ENCODE results near the gene TOX2.

Gene TOX2

GRCh38 chr20:44012466-44013226 is 98.0 kb downstream of the TOX2 start:
- H3K9me2 ChIP-seq (replicated peaks; ENCODE audit: control insufficient read depth, low read length) = no peaks in the 10 kb centered on the region
- no peak overlapping the region for H3K4me3 ChIP-seq (ENCODE audit: low read length)
- H3K9me3 ChIP-seq (ENCODE audit: control insufficient read depth, insufficient read depth, low read length) = no peaks in the 10 kb centered on the region
- no peaks in the 10 kb centered on the region for H3K36me3 ChIP-seq (ENCODE audit: control insufficient read depth, low read length)
- TF ChIP-seq EZH2phosphoT487 (IDR thresholded peaks at IDR 0.05; ENCODE audit: borderline replicate concordance, low read length) = no peak
- no peak for TF ChIP-seq CTCF (IDR thresholded peaks at IDR 0.05; ENCODE audit: low read depth, low read length, poor library complexity, severe bottlenecking)
- H3K4me1 ChIP-seq (ENCODE audit: control insufficient read depth, low read length) = no peaks in the 10 kb centered on the region
- H3K79me2 ChIP-seq (ENCODE audit: control insufficient read depth, low read length) = no peaks in the 10 kb centered on the region
- no peak overlapping the region for H3K27ac ChIP-seq (ENCODE audit: low read depth, low read length)
- H3K4me2 ChIP-seq (ENCODE audit: low read length) = no peak overlapping the region
- no peaks in the 10 kb centered on the region for H3F3A ChIP-seq (ENCODE audit: control insufficient read depth, insufficient read depth)
- no peaks in the 10 kb centered on the region for H3K27me3 ChIP-seq (ENCODE audit: control insufficient read depth, low read length)
- no peaks in the 10 kb centered on the region for H4K20me1 ChIP-seq (ENCODE audit: control insufficient read depth, insufficient read depth, low read depth, low read length)

- H4K20me1 ChIP-seq (ENCODE audit: control insufficient read depth, insufficient read depth, low read depth, low read length) = no peaks in the 10 kb centered on the region
- H3K4me1 ChIP-seq (ENCODE audit: control insufficient read depth, low read length) = peaks cover 7% of the 10 kb centered on the region
- H3K79me2 ChIP-seq (ENCODE audit: control insufficient read depth, low read length) = no peaks in the 10 kb centered on the region
- no peak overlapping the region for H3K27ac ChIP-seq (ENCODE audit: low read depth, low read length)
- H3K4me3 ChIP-seq (ENCODE audit: low read length) = no peak overlapping the region
- H3K9me3 ChIP-seq (ENCODE audit: control insufficient read depth, insufficient read depth, low read length) = no peaks in the 10 kb centered on the region
- H3K4me2 ChIP-seq (ENCODE audit: low read length) = no peak overlapping the region
- no peaks in the 10 kb centered on the region for H3K9me2 ChIP-seq (replicated peaks; ENCODE audit: control insufficient read depth, low read length)
- no peaks in the 10 kb centered on the region for H3K27me3 ChIP-seq (ENCODE audit: control insufficient read depth, low read length)
- H3F3A ChIP-seq (ENCODE audit: control insufficient read depth, insufficient read depth) = no peaks in the 10 kb centered on the region
- no peaks in the 10 kb centered on the region for H3K36me3 ChIP-seq (ENCODE audit: control insufficient read depth, low read length)
- no peak for TF ChIP-seq CTCF (IDR thresholded peaks at IDR 0.05; ENCODE audit: low read depth, low read length, poor library complexity, severe bottlenecking)
- no peak for TF ChIP-seq EZH2phosphoT487 (IDR thresholded peaks at IDR 0.05; ENCODE audit: borderline replicate concordance, low read length)
These were observed 100.4 kb downstream of the TOX2 start for GRCh38 chr20:44014807-44015732.

- H3K27ac ChIP-seq (ENCODE audit: low read depth, low read length) = no peak overlapping the region
- H3K9me2 ChIP-seq (replicated peaks; ENCODE audit: control insufficient read depth, low read length) = no peaks in the 10 kb centered on the region
- no peaks in the 10 kb centered on the region for H3F3A ChIP-seq (ENCODE audit: control insufficient read depth, insufficient read depth)
- H3K27me3 ChIP-seq (ENCODE audit: control insufficient read depth, low read length) = no peaks in the 10 kb centered on the region
- no peaks in the 10 kb centered on the region for H3K36me3 ChIP-seq (ENCODE audit: control insufficient read depth, low read length)
- TF ChIP-seq EZH2phosphoT487 (IDR thresholded peaks at IDR 0.05; ENCODE audit: borderline replicate concordance, low read length) (no peak), CTCF (IDR thresholded peaks at IDR 0.05; ENCODE audit: low read depth, low read length, poor library complexity, severe bottlenecking) (no peak)
- no peak overlapping the region for H3K4me2 ChIP-seq (ENCODE audit: low read length)
- H4K20me1 ChIP-seq (ENCODE audit: control insufficient read depth, insufficient read depth, low read depth, low read length) = no peaks in the 10 kb centered on the region
- no peaks in the 10 kb centered on the region for H3K79me2 ChIP-seq (ENCODE audit: control insufficient read depth, low read length)
- H3K4me1 ChIP-seq (ENCODE audit: control insufficient read depth, low read length) = peaks cover 7% of the 10 kb centered on the region
- H3K4me3 ChIP-seq (ENCODE audit: low read length) = no peak overlapping the region
- no peaks in the 10 kb centered on the region for H3K9me3 ChIP-seq (ENCODE audit: control insufficient read depth, insufficient read depth, low read length)
These were observed 101.1 kb downstream of the TOX2 start for GRCh38 chr20:44015733-44016103.
